Osteoblast (primary cell): ENCODE measurements around the gene SPG21. TPM values are rescaled to one million over a fixed set of nuclear protein-coding genes. Genes with fewer than 3 reads are reported as not detected.

ENCODE experiments used
- DNase-seq: peaks from one replicate; pipeline ENCODE4 v3.0.0; 2011; ENCODE audit warnings: low spot score, mixed read lengths; ENCODE audit not compliant: insufficient read length; ENCODE audit errors: missing footprints
- H2AFZ ChIP-seq: 2 replicates; pipeline ENCODE4 v1.6.0; 2011; ENCODE audit warnings: mild to moderate bottlenecking, low read length
- H3K27ac ChIP-seq: 2 replicates; pipeline ENCODE4 v1.5.1; 2011; ENCODE audit warnings: mild to moderate bottlenecking, low read depth, low read length, moderate library complexity
- H3K27me3 ChIP-seq: 2 replicates; pipeline ENCODE4 v1.6.0; 2012; ENCODE audit warnings: mild to moderate bottlenecking, control low read depth, inconsistent platforms, low read length, moderate library complexity; ENCODE audit not compliant: insufficient read depth
- H3K36me3 ChIP-seq: 2 replicates; pipeline ENCODE4 v1.5.1; 2011; ENCODE audit warnings: mild to moderate bottlenecking, low read length, control low read depth, moderate library complexity; ENCODE audit not compliant: insufficient read depth
- H3K4me1 ChIP-seq: 2 replicates; pipeline ENCODE4 v1.5.1; 2011; ENCODE audit warnings: mild to moderate bottlenecking, low read length, control low read depth, moderate library complexity; ENCODE audit not compliant: insufficient read depth
- H3K4me2 ChIP-seq: 2 replicates; pipeline ENCODE4 v1.6.0; 2011; ENCODE audit warnings: mild to moderate bottlenecking, low read length; ENCODE audit not compliant: insufficient read depth
- H3K4me3 ChIP-seq: fragments of 200-600 bp; sonication (generic); 3 replicates; pipeline ENCODE4 v1.5.1; 2012; ENCODE audit warnings: mild to moderate bottlenecking, low read length, inconsistent platforms; ENCODE audit not compliant: insufficient read depth
- H3K79me2 ChIP-seq: 2 replicates; pipeline ENCODE4 v1.6.0; 2012; ENCODE audit warnings: mild to moderate bottlenecking, low read length, control low read depth, inconsistent platforms; ENCODE audit not compliant: insufficient read depth
- H3K9me3 ChIP-seq: 2 replicates; pipeline ENCODE4 v1.5.1; 2011; ENCODE audit warnings: low read depth, low read length, control low read depth
- H4K20me1 ChIP-seq: 2 replicates; pipeline ENCODE4 v1.6.0; 2012; ENCODE audit warnings: mild to moderate bottlenecking, low read length, control low read depth; ENCODE audit not compliant: insufficient read depth
- total RNA-seq: library from RNA; depleted of rRNA; stranded (reverse); fragments of >200 nt; gene quantifications from 2 replicates; pipeline ENCODE4 v1.2.3, GENCODE V29; 2012
- TF ChIP-seq, protein P1 (sequence below): IDR thresholded peaks from 2 replicates; pipeline ENCODE4 v1.5.1; 2011; ENCODE audit warnings: mild to moderate bottlenecking, low read depth, low read length, moderate library complexity; ENCODE audit errors: extremely low read depth

The SPG21 gene
- total RNA-seq, 1 donor, result 142 TPM

DNA sequence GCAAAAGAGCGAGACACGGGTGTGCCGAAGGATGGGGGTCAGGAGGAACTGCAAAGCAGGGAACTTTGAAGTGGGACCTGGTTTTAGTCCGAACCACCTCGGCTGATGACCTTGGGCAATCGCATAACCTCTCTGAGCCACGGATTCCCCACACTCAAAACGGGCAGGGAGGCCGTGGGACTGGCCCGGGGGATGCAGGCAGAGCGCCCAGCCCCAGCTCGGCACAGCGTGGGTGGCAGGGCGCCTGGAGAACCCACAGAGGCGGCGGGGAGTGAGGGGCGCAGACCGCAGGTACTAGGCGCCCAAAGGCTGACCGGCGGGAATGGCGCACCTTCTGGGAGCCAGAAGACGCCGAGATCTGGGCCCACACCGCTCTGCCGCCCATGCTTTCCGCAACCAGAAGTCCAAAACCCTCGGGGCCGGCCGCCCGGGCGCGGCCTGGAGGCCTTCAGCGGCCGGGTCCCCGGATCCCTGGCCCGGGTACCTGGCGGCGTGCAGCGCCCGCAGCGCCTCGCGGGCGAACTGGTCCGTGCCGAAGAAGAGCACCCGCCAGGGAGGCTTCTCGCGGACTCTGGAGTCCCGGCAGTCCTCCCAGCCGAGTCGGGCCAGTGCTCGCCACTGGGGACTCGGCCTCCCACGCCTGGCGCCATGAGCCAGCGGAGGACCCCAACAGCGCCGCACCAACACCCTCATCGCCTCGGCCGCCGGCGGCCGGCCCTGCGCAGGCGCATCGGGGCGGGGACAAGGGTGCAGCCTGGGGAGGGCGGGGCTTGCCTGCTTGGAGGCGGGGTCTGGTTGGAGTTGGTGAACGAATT lies 39.4 kb upstream of the SPG21 start, which contains the start of gene MTFMT:
MTFMT (minus strand) TSS at position 719 of the 815 bp plus-strand sequence; CDS start at position 693, 26 bp downstream.
- peaks cover 16% of the 10 kb centered on the region for H3K4me1 ChIP-seq
- H3K9me3 ChIP-seq, result no peaks in the 10 kb centered on the region
- H3K36me3 ChIP-seq, result peaks cover 23% of the 10 kb centered on the region
- no peaks in the 10 kb centered on the region for H3K27me3 ChIP-seq
- H3K4me3 ChIP-seq, result peak within 1 kb of the TSS; percentile 89
- H4K20me1 ChIP-seq, result no peaks in the 10 kb centered on the region
- peak within 1 kb of the TSS; percentile 91 for H3K4me2 ChIP-seq
- H2AFZ ChIP-seq, result peak within 1 kb of the TSS; percentile 81
- TF ChIP-seq, protein P1, sequence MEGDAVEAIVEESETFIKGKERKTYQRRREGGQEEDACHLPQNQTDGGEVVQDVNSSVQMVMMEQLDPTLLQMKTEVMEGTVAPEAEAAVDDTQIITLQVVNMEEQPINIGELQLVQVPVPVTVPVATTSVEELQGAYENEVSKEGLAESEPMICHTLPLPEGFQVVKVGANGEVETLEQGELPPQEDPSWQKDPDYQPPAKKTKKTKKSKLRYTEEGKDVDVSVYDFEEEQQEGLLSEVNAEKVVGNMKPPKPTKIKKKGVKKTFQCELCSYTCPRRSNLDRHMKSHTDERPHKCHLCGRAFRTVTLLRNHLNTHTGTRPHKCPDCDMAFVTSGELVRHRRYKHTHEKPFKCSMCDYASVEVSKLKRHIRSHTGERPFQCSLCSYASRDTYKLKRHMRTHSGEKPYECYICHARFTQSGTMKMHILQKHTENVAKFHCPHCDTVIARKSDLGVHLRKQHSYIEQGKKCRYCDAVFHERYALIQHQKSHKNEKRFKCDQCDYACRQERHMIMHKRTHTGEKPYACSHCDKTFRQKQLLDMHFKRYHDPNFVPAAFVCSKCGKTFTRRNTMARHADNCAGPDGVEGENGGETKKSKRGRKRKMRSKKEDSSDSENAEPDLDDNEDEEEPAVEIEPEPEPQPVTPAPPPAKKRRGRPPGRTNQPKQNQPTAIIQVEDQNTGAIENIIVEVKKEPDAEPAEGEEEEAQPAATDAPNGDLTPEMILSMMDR, result no peak
- peak; percentile 99 for DNase-seq
- peaks cover 25% of the 10 kb centered on the region for H3K79me2 ChIP-seq
- peak within 1 kb of the TSS; percentile 50 for H3K27ac ChIP-seq

DNA sequence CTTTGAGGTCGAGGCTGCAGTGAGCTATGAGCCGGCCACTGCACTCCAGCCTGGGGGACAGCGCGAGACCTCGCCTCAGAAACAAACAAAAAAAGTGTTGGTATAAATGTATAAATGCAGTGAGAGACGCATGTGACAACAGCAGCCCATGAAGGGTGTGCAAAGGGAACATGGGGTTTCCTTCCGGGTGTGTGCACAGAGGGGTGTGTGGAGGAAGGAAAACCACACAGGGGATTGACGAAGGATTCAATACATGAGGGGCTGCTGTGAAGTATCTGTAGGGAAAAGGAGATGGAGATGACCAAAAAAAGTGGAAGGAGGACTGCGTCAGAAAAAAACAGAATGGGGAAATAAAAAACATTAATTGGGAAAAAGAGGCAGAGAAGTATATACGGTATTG lies 38.6 kb upstream of the SPG21 start:
- Histone ChIP-seq H3K27ac (peak overlapping the region; percentile 50), H3K9me3 (no peaks in the 10 kb centered on the region), H2AFZ (peak overlapping the region; percentile 39), H3K79me2 (peaks cover 25% of the 10 kb centered on the region), H3K27me3 (no peaks in the 10 kb centered on the region), H3K4me2 (peak overlapping the region; percentile 91), H3K4me1 (peaks cover 16% of the 10 kb centered on the region), H4K20me1 (no peaks in the 10 kb centered on the region), H3K36me3 (peaks cover 23% of the 10 kb centered on the region), H3K4me3 (peak overlapping the region; percentile 89)
- TF ChIP-seq, protein P1, result no peak
- peak; percentile 62 for DNase-seq

DNA sequence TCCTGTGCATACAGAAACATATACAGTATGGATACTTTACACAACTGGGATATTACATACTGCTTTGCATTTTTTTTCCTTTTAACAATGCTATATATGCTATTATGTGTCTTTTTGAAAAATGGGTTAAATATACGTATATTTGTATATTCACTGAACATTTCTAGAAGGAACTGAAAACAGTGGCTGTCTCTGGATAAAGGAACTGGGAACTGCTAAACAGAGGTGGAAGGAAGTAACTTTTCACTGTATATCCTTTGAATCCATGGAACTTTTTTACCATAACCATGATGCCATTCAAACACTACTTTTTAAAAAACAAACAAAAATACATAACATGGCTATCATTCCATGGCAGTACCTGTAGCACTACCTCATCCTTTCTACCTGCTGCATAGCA lies 37.9 kb upstream of the SPG21 start:
- no peak for DNase-seq
- no peaks in the 10 kb centered on the region for H4K20me1 ChIP-seq
- H3K9me3 ChIP-seq, result no peaks in the 10 kb centered on the region
- peaks cover 13% of the 10 kb centered on the region for H3K4me1 ChIP-seq
- peaks cover 24% of the 10 kb centered on the region for H3K36me3 ChIP-seq
- TF ChIP-seq, protein P1, result no peak
- peak overlapping the region; percentile 89 for H3K4me3 ChIP-seq
- H3K27me3 ChIP-seq, result no peaks in the 10 kb centered on the region
- H3K79me2 ChIP-seq, result peaks cover 25% of the 10 kb centered on the region
- peak overlapping the region; percentile 52 for H3K27ac ChIP-seq
- H2AFZ ChIP-seq, result no peak overlapping the region
- H3K4me2 ChIP-seq, result peak overlapping the region; percentile 91

DNA sequence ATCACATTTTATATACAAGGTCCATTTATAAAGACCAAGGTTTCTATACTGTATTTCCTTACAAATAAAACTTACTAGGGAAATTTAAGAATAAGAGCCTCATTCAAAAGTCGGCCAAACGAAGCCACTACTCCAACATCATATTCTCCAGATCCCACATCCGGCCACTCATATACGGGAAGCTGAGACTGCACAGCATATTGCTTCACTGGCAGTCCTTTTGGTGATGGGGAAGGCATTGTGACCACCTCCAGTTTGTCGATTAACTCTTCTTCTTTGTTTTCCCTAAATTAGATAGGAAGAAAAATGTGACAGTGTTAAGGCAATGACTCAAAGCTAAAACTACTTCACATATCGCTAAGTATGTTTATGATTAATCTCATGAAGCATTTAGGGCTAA lies 37.0 kb upstream of the SPG21 start:
- Histone ChIP-seq H2AFZ (no peak overlapping the region), H3K27me3 (no peaks in the 10 kb centered on the region), H3K4me2 (peak overlapping the region; percentile 91), H3K79me2 (peaks cover 25% of the 10 kb centered on the region), H3K36me3 (peaks cover 31% of the 10 kb centered on the region), H3K4me3 (no peak overlapping the region), H3K4me1 (peaks cover 13% of the 10 kb centered on the region), H4K20me1 (no peaks in the 10 kb centered on the region), H3K27ac (peak overlapping the region; percentile 52), H3K9me3 (no peaks in the 10 kb centered on the region)
- peak; percentile 83 for DNase-seq
- TF ChIP-seq, protein P1, result no peak
